K562 (cell line): Measurements from ENCODE around the gene CC2D1A.

Experiments
- ATF7 ChIP-seq: fragments of 450-650 bp; IDR thresholded peaks from 2 replicates; pipeline ENCODE4 v1.7.1; 2014; ENCODE audit warnings: mild to moderate bottlenecking, moderate library complexity
- BRCA1 ChIP-seq, 2 experiments: fragments of 450-650 bp in 1 of 2; sonication (generic) in 1 of 2; formaldehyde crosslinking in 1 of 2; IDR thresholded peaks; 2 replicates each; pipeline versions ENCODE4 v1.5.0 to v1.6.1; 2017 to 2020; ENCODE audit warnings: mild to moderate bottlenecking in 1 of 2, missing genetic modification reagents in 1 of 2
- CREB1 ChIP-seq, 2 experiments: sonication (generic) in 1 of 2; formaldehyde crosslinking in 1 of 2; IDR thresholded peaks; 2 replicates each; pipeline versions ENCODE4 v1.6.1 to v1.8.0; 2012 to 2022; ENCODE audit warnings: inconsistent platforms in 1 of 2, mild to moderate bottlenecking in 1 of 2, missing genetic modification reagents in 1 of 2, moderate library complexity in 1 of 2
- CTCF ChIP-seq, 3 experiments: IDR thresholded peaks in 2 of 3; conservative IDR thresholded peaks in 1 of 3; 2 replicates each; pipeline ENCODE4 v1.5.1; 2011 to 2012; ENCODE audit warnings: low read length in 3 of 3, mild to moderate bottlenecking in 3 of 3, control low read depth in 2 of 3, improper control_type of control experiment in 1 of 3, inconsistent platforms in 1 of 3, low read depth in 1 of 3, mixed read lengths in 1 of 3, moderate library complexity in 1 of 3; ENCODE audit not compliant: insufficient read depth in 2 of 3
- FOXP1 ChIP-seq: sonication (generic); formaldehyde crosslinking; IDR thresholded peaks from 2 replicates; pipeline ENCODE4 v1.8.0; 2022; ENCODE audit warnings: mild to moderate bottlenecking, missing genetic modification reagents
- GABPB1 ChIP-seq: sonication (generic); formaldehyde crosslinking; IDR thresholded peaks from 2 replicates; pipeline ENCODE4 v1.8.0; 2022; ENCODE audit warnings: mild to moderate bottlenecking, missing genetic modification reagents
- NR2C2 ChIP-seq, 2 experiments: fragments of 200-800 bp in 1 of 2; sonication (Bioruptor generic) in 1 of 2; sonication (generic) in 1 of 2; formaldehyde crosslinking in 1 of 2; IDR thresholded peaks; 2 replicates each; pipeline versions ENCODE4 v1.6.1 to v1.8.0; 2016 to 2022; ENCODE audit warnings: mild to moderate bottlenecking in 1 of 2, missing compliant biosample characterization in 1 of 2, missing genetic modification characterization in 1 of 2, missing genetic modification reagents in 1 of 2
- POLR2AphosphoS5 ChIP-seq: IDR thresholded peaks from 2 replicates; pipeline ENCODE4 v1.6.1; 2011; ENCODE audit warnings: mild to moderate bottlenecking, low read depth, low read length, moderate library complexity; ENCODE audit not compliant: control insufficient read depth, insufficient read depth
- SMAD4 ChIP-seq: fragments of 250-450 bp; sonication (Bioruptor Pico); conservative IDR thresholded peaks from 2 replicates; pipeline ENCODE4 v1.8.0; 2021; ENCODE audit warnings: inconsistent platforms, mild to moderate bottlenecking, moderate library complexity
- VEZF1 ChIP-seq: fragments of 200-800 bp; sonication (Bioruptor generic); IDR thresholded peaks from 2 replicates; pipeline ENCODE4 v1.6.1; 2017; ENCODE audit warnings: missing genetic modification characterization, missing compliant biosample characterization
- ZBTB2 ChIP-seq: fragments of 450-650 bp; IDR thresholded peaks from 2 replicates; pipeline ENCODE4 v1.6.1; 2016; ENCODE audit warnings: antibody characterized with exemption
- ZBTB40 ChIP-seq, 2 experiments: fragments of 450-650 bp in 1 of 2; sonication (generic) in 1 of 2; formaldehyde crosslinking in 1 of 2; IDR thresholded peaks; 2 replicates each; pipeline versions ENCODE4 v1.7.1 to v1.9.0; 2016 to 2022; ENCODE audit warnings: inconsistent platforms in 1 of 2, mild to moderate bottlenecking in 1 of 2, missing genetic modification reagents in 1 of 2
- ZNF584 ChIP-seq: fragments of 200-800 bp; sonication (Bioruptor generic); IDR thresholded peaks from 2 replicates; pipeline ENCODE4 v1.6.1; 2016; ENCODE audit warnings: low read depth, mild to moderate bottlenecking, missing genetic modification characterization, missing compliant biosample characterization
- ZSCAN29 ChIP-seq: fragments of 450-650 bp; IDR thresholded peaks from 2 replicates; pipeline ENCODE4 v1.6.1; 2017

GRCh38 chr19:13938301-13939064, 32.5 kb downstream of the CC2D1A start, which contains the start of gene PODNL1:
- no peak for TF ChIP-seq CTCF (IDR thresholded peaks at IDR 0.05 in 2 of 3, conservative IDR thresholded peaks at IDR 0.05 in 1 of 3; ENCODE audit: insufficient read depth in 2 of 3, low read depth in 1 of 3, low read length in 3 of 3)
- peak; percentile 23; the same call in 1 of the 2 replicates for TF ChIP-seq VEZF1
- no peak for TF ChIP-seq ZBTB2
- TF ChIP-seq CREB1 (IDR thresholded peaks at IDR 0.05), result no peak
- no peak for TF ChIP-seq CREB1 (CRISPR knock-in tag; IDR thresholded peaks at IDR 0.05)
- TF ChIP-seq ATF7, result no peak
- no peak for TF ChIP-seq ZNF584
- no peak for TF ChIP-seq NR2C2 (CRISPR knock-in tag; IDR thresholded peaks at IDR 0.05)
- no peak for TF ChIP-seq NR2C2 (tag; IDR thresholded peaks at IDR 0.05)
- no peak for TF ChIP-seq BRCA1 (IDR thresholded peaks at IDR 0.05)
- TF ChIP-seq BRCA1 (CRISPR knock-in tag; IDR thresholded peaks at IDR 0.05), result no peak
- no peak for TF ChIP-seq POLR2AphosphoS5
- TF ChIP-seq ZSCAN29, result no peak
- TF ChIP-seq ZBTB40 (IDR thresholded peaks at IDR 0.05), result no peak
- no peak for TF ChIP-seq ZBTB40 (CRISPR knock-in tag; IDR thresholded peaks at IDR 0.05)
- no peak for TF ChIP-seq SMAD4 (CRISPR knock-in tag)
- TF ChIP-seq FOXP1 (CRISPR knock-in tag), result no peak
- no peak for TF ChIP-seq GABPB1 (CRISPR knock-in tag)
